NCI-H1694 treated with DMSO at 0.1 percent for 48 hours (cell line): ENCODE data around the gene FXR2.
"Not testable (repeated sequence)": the region's sequence is repeated elsewhere in the genome, so short reads cannot be mapped to it uniquely, and the experiment has no call there.

Experiments used
- DNase-seq: peaks from one replicate; lab custom pipeline; 2025; lab: John Stamatoyannopoulos, UW

Gene FXR2

DNA sequence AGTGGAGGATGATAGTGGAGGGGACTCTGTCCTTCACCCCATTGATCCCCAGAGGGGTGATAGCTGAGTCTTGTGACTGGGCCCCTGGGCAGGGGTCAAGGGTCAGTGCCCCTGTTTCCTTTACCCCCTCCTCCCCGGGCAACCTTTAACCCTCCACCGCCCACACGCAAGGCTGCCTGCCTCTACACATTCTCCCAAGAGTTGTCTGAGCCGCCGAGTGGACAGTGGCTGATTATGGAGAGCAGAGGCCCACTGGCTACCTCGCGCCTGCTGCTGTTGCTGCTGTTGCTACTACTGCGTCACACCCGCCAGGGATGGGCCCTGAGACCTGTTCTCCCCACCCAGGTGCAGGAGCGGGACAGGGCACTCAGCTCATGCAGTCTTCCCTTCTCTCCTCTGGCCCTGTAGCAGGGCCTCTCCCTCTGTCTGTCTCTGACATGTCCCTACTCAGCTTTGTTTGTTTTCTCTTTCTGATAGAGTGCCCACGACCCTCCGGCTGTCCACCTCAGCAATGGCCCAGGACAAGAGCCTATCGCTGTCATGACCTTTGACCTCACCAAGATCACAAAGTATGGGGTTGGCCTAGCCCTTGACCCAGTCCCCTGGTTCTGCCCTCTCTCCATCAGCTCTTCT is 15.4 kb upstream of the FXR2 start, which contains the start of gene SHBG:
SHBG (plus strand) TSS at position 197 of the 633 bp plus-strand sequence; CDS start at position 235, 38 bp downstream.
- no peak for DNase-seq

DNA sequence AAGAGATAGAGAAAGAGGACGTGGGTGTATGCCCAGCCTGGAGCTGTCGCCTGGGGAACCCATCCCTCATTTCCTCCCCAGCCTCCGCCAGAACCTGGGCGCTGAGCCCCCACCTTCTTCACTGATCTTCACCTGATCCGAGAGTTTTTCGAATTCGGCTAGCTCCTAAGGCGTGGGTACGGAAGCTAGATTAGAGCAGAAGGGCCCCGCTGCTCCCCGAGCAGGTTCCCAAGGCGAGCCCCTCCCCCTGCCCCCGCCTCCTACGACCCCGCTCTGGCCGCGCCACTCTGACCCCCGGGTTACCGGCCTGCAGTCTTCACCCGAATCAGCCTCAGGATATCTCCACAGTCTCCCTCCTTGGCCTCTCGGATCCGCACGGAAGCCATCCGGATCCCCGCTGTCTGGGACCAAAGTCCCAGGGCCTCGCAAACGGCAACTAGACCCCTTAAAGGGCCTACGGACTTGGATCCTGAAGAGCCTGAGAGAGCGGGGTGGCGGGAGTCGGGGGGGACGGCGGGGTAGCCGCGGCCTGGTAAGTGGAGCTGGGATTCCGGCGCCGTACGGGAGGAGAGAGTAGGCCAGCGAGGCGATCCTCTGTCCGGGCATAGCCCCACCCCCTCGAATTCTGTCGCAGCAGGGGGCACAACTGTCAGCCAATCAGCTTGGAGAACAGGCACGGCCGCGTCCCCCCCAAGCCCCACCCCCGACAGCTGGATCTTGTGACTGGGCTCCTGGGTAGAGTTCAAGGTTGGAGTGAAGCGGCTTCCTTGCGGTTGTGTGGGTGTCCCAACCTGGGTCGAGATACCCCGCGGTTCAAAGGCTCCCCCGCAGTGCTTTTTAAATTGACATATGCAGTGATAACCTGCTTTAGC is 12.8 kb upstream of the FXR2 start, which contains the start of gene SAT2:
SAT2 (minus strand) TSS at position 572 of the 872 bp plus-strand sequence; CDS start at position 386, 186 bp downstream.
- DNase-seq: peak; percentile 88

DNA sequence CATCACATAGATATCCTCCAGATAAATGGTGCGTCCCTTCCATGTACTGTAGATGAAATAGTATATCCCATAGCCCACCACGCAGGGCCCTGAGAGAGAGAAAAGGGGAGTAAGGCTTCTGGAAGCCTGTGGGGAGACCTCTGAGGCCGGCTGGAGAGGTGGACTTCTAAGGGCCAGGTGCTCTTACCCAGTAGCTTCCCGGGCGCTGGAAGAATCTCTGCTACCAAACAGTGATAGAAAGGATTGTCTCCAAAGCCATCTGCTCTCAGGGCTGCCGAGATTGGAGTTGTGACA is 12.2 kb upstream of the FXR2 start:
- no peak for DNase-seq

DNA sequence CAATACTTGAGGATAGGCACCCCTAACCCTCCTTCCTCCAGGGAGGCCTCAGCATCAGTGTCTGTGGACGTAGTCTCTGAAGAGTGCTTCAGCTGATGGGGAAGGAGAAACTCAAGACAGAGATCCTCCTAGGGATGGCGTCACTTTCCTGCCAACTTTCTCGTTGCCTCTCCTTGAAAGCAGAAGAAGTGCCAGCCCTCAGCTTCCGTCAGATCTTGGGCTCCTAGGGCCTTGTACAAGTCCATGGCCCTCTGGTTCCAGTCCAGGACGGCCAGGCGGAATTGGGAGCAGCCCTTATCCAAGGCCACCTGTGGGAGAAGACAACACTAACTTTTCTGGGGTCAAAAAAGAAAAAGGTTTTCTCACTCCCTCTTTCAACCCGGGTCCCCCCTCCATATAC is 11.6 kb upstream of the FXR2 start:
- DNase-seq: no peak

DNA sequence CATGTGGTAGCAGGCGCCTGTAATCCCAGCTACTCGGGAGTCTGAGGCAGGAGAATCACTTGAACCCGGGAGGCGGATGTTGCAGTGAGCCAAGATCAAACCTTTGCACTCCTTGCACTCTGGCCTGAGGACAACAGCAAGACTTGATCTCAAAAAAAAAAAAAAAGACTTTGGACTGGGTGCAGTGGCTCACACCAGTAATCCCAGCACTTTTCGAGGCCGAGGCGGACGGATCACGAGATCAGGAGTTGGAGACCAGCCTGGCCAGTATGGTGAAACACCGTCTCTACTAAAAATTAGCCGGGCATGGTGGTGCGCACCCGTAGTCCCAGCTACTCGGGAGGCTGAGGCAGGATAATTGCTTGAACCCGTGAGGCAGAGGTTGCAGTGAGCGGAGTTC is 11.1 kb upstream of the FXR2 start:
- DNase-seq: not testable (repeated sequence)

DNA sequence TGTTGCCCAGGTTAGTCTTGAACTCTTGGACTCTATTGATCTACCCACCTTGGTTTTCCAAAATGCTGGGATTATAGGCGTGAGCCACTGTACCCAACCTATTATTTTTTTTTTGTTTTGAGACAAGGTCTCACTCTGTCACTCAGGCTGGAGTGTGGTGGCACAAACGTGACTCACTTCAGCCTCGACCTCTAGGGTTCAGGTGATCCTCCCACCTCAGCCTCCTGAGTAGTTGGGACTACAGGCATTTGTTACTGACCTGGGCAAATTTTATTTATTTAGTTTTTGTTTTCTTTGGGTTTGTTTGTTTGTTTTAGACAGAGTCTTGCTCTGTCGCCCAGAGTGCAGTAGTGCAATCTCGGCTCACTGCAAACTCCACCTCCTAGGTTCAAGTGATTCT is 9.0 kb upstream of the FXR2 start:
- no peak for DNase-seq

DNA sequence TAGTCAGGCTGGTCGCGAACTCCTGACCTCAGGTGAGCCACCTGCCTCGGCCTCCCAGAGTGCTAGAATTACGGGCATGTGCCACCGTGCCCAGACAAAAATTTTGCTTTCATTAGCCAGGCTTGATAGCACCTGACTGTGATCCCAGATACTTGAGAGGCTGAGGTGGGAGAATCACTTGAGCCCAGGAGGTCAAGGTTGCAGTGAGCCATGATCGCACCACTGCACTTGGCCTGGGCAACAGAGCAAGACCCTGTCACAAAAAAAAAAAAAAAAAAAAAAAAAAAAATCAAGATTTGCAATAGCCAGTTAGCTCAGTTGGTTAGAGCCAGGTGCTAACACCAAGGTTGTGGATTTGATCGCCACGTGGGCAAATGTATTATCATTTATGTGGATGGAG is 6.1 kb upstream of the FXR2 start:
- DNase-seq: no peak

DNA sequence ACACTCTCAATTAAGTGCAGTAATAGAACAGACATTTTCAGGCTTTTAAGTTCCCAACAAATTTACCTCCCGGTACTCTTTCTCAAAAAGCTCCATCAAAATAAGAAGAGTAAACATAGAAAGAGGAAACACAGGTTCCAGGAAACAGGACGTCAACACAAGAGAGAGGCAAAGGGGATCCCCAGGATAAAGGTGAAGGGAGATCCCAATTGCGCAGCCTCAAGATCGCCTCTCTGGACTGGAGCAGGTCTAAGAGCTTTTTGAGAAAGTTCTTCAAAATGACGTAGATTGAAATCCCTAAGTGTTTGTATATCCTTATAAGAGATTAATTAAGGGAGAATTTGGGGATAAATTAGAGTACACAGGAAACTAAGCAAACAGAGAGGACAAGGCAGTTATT is 3.9 kb upstream of the FXR2 start:
- no peak for DNase-seq

DNA sequence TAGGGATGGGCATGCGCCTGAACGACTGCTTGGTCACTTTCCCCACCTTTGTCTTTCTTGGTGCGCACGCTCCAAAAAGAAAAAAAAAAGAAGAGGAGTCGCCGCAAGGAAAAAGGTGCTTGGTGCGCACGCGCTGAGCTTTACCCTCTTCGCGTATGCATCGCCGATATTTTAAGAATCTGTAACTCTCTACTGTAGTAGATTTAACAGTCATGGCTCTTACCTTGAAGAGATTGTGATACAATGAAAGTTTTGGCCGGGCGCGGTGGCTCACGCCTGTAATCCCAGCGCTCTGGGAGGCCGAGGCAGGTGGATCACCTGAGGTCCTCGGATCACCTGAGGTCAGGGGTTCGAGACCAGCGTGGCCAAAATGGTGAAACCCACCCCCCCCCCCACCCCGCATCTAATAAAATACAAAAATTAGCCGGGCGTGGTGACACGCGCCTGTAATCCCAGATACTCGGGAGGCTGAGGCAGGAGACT is 609 bp upstream of the FXR2 start:
- DNase-seq: no peak

DNA sequence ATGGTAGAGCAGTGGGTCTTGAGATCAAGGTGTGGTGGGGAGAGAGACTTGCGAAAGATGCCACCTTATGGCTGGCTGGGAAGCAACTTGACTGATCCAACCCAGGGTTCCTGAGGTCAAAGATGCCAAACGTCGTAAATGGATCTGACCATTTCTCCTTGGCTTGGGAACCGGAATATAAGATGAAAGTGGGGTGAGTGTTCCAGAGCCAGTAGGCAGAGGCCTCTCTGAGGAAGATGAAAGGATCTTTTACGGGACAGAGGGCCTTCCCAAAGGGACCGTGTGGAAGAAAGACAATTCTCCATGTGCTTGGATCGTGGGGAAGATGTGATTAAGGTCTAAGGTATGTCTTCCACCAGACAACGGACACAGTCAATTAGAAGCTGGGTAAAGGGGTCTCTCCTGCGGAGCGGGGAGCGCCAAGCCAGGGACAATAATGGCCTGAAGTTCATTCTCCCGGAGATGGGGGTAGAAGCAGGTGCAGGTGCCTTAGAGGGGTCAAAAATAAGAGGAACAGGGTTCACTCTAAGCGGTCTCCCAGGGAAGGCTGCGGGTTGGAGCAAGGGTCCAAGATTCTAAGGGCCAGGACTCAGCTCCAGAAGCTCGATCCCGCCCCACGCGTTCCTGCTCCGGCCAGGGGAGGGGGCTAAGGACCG is 800 bp downstream of the FXR2 start:
- DNase-seq: no peak

DNA sequence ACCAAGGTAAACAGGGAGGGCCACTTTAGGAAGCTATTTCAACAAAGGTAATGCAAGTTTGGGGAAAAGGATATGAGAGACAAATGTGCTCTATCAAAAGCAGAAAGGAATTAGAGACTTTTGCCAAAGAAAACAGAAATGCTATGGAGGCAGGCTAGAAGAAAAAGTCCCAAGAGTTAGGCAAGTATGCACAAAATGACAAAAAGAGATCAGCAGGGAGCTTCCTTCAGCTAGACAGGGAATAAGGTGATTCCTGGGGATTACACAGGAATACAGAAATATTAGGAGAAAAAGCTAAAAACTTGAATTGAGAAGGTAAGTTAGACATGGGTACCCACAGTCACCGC is 2.4 kb downstream of the FXR2 start:
- DNase-seq: no peak

DNA sequence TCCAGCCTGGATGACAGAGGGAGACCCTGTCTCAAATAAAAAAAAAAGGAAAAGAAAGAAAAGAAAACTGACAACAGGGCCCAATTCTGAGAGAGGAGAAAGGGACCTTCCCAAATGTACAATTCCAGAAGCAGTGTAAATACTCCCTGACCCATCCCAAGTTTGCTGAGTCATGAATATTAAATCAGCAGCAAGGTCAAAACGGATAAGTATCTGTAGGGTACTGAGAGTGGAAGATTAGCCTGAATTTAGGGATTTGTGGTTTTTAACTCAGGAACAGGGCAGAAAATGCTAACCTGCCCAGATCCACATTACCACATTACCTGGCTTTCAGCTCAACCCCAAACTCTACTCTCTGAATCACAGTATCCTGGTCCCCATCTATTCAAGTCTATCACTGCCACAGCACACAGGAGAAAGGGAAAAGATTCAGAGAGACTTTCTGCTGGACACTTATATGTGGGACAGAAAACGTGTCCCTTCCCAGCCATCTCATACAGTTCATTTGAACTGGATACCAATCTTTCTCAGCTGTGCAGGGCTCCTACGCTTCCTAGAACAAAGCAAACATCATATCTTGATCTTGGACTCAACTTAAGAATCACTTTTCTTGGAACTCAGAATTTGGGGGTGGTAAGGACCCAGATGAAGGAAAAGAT is 2.9 kb downstream of the FXR2 start:
- DNase-seq: no peak

DNA sequence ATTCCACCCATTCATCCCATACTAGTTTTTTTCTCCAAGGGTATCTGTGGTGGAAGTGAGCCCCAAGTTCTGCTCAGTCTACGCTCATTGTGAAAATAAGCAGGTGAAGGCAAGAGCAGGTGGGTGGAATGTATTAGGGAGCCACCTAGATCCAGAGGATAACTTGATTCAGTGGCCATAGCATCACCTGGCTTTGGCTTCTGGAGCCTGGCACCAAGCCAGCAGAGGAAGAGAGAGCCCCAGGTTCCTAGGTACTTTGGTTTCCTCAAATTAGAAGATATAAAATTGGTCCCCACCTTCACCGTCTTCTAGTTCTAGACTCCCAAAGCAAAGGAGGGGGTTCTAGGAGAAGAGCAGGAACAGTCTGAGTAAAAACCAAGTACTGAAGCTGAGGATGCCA is 4.1 kb downstream of the FXR2 start:
- no peak for DNase-seq

DNA sequence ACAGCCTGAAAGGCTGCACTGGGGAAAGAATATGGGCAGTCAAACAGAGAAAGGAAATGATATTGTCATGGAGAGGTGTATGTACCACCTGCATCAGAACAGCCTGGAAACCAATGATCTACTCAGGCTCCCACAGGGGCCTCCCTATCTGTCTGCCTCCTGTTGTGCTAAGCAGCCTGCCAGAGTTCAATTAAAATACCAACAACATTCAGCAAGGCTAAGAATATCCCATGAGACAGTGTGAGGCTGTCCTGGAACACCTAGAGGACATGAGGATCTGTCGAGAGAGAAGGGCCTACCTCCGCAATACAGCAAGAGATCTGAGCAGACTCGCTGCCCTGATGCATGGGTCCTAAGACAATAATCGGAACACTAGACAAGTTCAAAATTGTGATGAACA is 8.4 kb downstream of the FXR2 start:
- no peak for DNase-seq

DNA sequence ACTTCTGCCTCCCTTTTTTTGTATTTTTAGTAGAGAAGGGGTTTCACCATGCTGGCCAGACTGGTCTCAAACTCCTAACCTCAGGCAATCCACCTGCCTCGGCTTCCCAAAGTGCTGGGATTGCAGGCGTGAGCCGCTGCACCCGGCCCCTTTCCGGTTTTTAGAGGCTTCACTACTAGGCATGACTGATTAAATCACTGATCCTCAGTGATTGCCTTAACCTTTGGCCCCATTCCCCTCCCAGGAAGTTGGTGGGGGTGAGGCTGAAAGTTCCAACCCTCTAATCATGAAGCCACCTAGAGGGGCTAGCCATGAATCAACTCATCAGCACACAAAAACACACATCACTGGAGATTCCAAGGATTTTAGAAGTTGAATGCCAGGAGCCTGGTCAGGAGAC is 17.1 kb downstream of the FXR2 start:
- not testable (repeated sequence) for DNase-seq

DNA sequence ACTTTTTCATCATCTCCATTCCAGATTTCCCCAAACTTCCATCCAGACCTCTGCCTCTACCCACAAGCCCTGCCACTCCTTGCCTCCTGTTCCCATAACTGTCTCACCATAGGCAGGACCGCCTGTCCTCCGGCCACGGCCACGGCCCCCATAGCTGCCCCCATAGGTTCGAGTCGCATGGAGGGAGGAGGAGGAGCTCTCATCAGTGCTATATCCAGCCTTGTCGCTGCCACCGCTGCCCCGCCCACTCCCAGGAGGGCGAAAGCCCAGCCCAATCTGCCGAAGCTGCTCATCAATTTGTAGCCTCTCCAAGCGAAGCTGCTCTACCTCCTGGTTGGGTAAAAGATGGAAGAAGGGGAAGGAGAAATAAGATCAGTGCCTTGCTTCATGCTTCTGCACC is 21.4 kb downstream of the FXR2 start:
- no peak for DNase-seq

DNA sequence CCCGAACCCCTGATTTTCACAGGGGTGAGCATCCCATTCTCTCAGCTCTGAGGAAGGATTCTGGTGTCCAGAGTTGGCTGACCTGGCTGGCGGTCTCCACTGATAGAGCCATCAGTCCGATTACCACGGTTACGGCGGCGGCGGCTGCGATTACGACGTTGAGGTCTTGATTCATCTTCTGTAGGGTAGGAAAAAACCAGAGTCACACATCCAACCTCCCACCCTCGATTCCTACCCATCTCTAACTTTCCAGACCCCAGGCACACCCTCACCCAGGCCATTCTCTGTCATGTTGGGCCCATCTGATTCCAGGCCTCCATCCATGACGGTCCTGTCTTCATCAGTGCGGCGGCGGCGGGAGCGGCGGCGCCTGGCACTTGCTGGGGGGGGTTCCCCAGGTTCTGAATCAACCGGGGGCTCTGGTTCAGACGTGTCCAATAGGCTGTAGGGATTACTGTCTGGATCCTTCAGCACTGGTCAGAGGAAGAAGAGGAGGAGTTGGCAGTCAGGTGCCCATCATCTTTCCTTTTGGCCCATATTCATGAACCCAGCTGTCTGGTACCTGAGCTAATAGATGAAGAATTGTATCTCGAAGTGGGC is 22.2 kb downstream of the FXR2 start:
- DNase-seq: no peak

DNA sequence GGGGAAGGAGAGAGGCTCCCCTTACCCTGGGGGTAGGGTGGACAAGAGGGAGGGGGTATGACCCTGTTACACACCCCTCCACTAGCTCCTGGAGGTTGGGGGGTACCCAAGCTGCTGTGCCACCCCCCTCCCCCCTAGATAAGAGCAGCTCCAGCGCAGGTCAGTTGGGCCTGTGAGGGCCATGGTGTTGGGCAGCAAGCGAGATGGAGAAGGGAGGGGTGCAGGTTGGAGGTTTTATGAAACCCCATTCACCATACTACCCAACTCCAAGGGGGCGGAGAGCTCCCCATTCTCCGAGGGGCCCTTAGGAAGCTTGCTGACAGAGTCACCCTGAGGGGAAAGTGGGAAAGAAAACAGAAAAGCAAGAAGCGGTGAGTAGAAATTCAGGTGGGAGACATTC is 23.1 kb downstream of the FXR2 start:
- DNase-seq: no peak

DNA sequence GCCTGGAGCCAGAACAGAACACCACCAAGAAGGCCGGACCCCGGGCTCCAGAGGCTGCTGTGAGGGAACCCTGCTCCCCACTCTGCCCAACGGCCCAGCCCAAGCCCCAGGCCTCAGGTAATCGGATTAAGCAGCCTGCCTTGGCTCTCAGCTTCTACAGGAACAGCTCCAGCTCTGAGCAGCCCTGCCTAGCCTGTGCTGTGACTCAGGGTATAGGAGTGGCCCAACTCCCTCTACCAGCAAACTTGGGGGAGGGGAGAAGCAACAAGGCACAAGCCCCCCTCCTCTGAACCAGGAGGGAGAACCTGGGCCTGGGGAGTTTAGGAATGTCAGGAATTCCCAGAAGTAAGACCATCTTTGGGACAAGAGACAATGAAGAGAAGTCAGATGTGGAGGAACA is 24.0 kb downstream of the FXR2 start:
- DNase-seq: no peak

DNA sequence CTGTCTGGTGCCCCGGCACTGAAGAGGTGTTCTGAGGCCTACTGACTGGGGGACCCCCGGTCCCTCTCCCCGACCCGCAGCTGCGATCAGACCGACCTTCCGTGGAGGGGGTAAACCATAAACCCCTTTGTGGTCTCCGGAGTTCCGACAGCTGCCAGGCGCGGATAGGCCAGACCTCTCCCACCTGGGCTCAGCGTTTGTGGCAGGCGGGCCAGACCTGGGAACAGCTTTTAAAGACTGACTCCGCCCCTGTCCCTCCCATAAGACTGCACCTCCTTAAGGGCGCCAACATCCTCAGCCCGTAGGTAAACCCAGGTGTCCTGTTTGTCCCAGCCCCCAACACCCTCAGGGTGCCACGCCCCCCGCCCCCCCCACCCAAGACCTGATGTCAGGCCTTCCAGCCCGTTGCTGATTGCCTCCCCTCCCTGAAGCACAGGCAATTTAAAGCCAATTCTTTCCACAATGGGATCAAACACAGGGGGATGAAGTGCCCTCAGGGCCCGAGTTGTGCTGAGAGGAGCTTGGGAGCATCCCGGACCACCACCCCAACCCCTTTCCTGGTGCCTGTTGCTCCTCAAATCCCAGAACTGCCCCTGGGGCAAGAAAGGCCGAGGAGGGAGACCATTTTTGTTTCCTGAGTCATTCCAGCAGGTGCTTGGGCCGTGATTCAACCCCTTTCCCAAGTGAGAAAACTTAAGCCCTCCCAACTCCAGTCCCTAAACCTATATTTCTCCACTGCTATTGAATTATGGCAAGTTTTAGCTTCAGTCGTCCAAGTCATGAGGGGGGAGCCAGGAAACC is 24.6 kb downstream of the FXR2 start, which contains the start of gene SOX15:
SOX15 (minus strand) TSS at position 204 of the 801 bp plus-strand sequence. CDS start 418 bp downstream, outside the sequence.
- DNase-seq: no peak

DNA sequence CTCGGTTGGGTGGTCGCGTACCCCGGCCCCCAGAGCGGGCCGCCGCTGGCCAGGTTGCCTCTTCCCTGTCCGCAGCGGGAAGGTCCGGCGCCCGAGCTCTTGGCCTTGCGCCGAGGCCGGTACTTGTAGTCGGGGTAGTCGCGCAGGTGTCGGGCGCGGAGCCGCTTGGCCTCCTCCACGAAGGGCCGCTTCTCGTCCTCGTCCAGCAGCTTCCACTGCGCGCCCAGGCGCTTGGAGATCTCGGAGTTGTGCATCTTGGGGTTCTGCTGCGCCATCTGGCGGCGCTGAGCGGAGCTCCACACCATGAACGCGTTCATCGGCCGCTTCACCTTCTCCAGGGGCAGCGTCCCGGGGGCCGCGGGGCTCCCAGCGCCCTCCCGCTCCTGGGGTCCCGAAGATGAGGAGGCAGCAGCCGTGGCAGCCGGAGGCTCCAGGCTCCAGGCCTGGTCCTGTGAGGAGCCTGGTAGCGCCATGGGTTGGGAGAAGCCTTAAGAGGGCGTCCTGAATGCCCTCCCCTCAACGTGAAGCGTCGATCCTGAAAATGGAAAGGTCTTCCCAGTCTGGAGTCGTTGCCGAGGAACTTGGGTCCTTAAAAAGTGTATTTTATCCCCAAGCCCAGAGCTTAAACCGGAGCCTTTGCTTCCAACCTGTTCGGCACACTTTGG is 25.4 kb downstream of the FXR2 start:
- DNase-seq: peak; percentile 17
